Uterus (tissue), 2 donors: Measurements from ENCODE around the gene BRCC3.

Experiments used
- CTCF ChIP-seq, 4 experiments: fragments of 200-600 bp in 2 of 4; fragments of 450-650 bp in 2 of 4; sonication (generic) in 2 of 4; IDR thresholded peaks; one replicate each; pipeline ENCODE4 v1.5.1; 2016 to 2019; ENCODE audit warnings: antibody characterized with exemption in 4 of 4, mild to moderate bottlenecking in 2 of 4, moderate library complexity in 1 of 4
- POLR2A ChIP-seq, 2 donors: fragments of 450-650 bp; IDR thresholded peaks; one replicate each; pipeline ENCODE4 v1.6.1; 2016; ENCODE audit warnings: antibody characterized with exemption in 2 of 2, mild to moderate bottlenecking in 1 of 2, moderate library complexity in 1 of 2

GRCh38 chrX:155031657-155032056 is 39.7 kb upstream of the BRCC3 start:
- TF ChIP-seq CTCF (IDR thresholded peaks at IDR 0.05) = no peak
- no peak for TF ChIP-seq POLR2A (IDR thresholded peaks at IDR 0.05)
